ENCODE data around the gene TRIM62.

- TF ChIP-seq EP300 (IDR thresholded peaks at IDR 0.05) (no peak), CTCF (IDR thresholded peaks at IDR 0.05) (no peak)
Observed at GRCh38 chr1:33159577-33159976, 22.3 kb downstream of the TRIM62 start.

Measured in gastroesophageal sphincter (tissue), 3 donors.